Mucosa of rectum (tissue), 2 donors: ENCODE data around the gene CACNA1I.

Experiments
- H3K27ac ChIP-seq, 2 donors: one replicate each; pipeline ENCODE4 v1.7.0; 2013; ENCODE audit warnings: inconsistent platforms in 2 of 2, low read depth in 2 of 2, low read length in 2 of 2
- H3K27me3 ChIP-seq, 2 donors: one replicate each; pipeline ENCODE4 v1.7.0; 2013; ENCODE audit warnings: low read length in 2 of 2; ENCODE audit not compliant: control insufficient read depth in 2 of 2, insufficient read depth in 2 of 2
- H3K36me3 ChIP-seq, 2 donors: one replicate each; pipeline ENCODE4 v1.7.0; 2013; ENCODE audit warnings: low read length in 2 of 2; ENCODE audit not compliant: control insufficient read depth in 2 of 2, insufficient read depth in 2 of 2
- H3K4me1 ChIP-seq, 2 donors: one replicate each; pipeline ENCODE4 v1.7.0; 2013; ENCODE audit warnings: low read length in 2 of 2, mild to moderate bottlenecking in 1 of 2; ENCODE audit not compliant: control insufficient read depth in 2 of 2, insufficient read depth in 2 of 2
- H3K4me3 ChIP-seq, 2 donors: one replicate each; pipeline ENCODE4 v1.7.0; 2013; ENCODE audit warnings: low read length in 2 of 2
- H3K9ac ChIP-seq, 2 donors: one replicate each; pipeline ENCODE4 v1.7.0; 2013; ENCODE audit warnings: low read length in 2 of 2, low read depth in 1 of 2, mild to moderate bottlenecking in 1 of 2
- H3K9me3 ChIP-seq, 2 donors: one replicate each; pipeline ENCODE4 v1.7.0; 2013; ENCODE audit warnings: low read length in 2 of 2; ENCODE audit not compliant: control insufficient read depth in 2 of 2
- donor health status: healthy.
- donor health status: Normal muscosa, but diverticular disease.

CACNA1I gene

DNA sequence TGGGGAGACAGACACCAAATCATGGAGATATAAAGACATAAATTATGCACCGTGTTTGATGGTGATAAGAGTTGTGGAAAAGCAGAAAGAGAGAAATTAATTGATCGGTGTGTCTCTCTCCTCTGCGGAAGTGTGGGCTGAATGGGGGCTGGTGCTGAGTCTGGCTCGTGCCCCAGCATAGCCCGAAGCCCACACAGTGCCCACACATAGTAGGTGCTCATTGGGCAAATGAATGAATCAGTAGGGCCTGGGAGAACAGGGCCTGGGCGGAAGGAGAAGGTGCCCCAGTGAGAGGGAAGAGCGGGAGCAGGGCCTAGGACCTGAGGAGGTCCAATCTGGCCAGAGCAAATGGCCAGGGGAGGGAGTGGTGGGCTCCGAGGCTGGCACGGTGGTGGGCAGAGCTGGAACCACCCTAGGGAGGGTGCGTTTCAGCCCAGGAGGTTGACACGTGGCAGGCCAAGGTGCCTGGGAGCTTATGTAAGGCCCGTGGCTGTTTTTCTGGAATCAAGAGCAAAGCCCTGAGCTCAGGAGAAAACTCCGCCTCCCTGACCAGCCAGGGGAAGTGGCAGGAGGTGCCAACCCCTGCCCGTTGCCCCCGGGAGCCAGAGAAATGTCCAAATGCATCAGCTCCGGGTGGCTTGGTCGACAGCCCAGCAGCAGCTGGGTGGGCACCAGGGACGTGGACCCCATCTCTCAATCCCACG lies 2.1 kb upstream of the CACNA1I start:
- Histone ChIP-seq H3K27ac (no peak overlapping the region), H3K4me1 (no peaks in the 10 kb centered on the region), H3K27me3 (no peaks in the 10 kb centered on the region), H3K4me3 (no peak overlapping the region), H3K9ac (no peak overlapping the region), H3K36me3 (no peaks in the 10 kb centered on the region), H3K9me3 (no peaks in the 10 kb centered on the region)

DNA sequence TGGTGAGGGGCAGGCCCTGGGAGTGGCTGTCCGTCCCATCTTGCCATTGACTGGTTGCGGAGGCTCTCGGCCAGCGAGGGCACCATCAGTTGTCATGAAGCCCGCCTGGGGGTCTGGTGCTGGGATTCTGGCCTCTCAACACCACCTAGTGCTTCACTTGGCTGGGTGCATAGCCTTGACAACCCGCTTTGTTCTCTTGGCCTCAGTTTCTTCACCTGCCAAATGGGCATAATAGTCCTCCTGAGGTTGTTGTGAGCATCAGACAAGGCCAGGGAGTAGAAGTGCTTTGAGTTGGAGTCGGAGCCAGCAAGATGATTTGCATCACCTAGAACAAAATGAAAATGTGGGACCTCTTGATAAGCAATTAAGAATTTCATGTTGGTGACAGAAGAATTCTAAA lies 1.5 kb upstream of the CACNA1I start:
- Histone ChIP-seq H3K27ac (no peak overlapping the region), H3K27me3 (no peaks in the 10 kb centered on the region), H3K4me1 (no peaks in the 10 kb centered on the region), H3K9ac (no peak overlapping the region), H3K36me3 (no peaks in the 10 kb centered on the region), H3K4me3 (no peak overlapping the region), H3K9me3 (no peaks in the 10 kb centered on the region)

DNA sequence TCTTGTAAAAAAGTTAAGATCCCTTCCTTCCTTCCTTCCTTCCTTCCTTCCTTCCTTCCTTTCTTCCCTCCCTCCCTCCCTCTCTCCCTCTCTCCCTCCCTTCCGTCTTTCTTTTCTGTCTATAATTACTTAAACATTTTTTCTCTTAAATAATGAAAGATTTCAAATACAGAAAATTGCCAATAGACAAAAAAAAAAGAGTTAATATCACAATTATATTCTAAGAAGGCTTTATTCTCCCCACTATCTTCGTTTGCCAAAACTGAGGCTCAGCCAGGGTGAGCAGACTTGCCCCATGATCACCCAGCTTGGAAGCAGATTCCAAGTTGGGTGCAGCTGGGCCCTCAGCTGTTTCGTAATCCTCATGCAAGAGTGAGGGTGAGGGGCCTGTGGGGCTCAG lies 327 bp upstream of the CACNA1I start:
- Histone ChIP-seq H3K9me3 (no peaks in the 10 kb centered on the region), H3K9ac (no peak overlapping the region), H3K27ac (no peak overlapping the region), H3K4me1 (no peaks in the 10 kb centered on the region), H3K36me3 (no peaks in the 10 kb centered on the region), H3K27me3 (no peaks in the 10 kb centered on the region), H3K4me3 (no peak overlapping the region)

DNA sequence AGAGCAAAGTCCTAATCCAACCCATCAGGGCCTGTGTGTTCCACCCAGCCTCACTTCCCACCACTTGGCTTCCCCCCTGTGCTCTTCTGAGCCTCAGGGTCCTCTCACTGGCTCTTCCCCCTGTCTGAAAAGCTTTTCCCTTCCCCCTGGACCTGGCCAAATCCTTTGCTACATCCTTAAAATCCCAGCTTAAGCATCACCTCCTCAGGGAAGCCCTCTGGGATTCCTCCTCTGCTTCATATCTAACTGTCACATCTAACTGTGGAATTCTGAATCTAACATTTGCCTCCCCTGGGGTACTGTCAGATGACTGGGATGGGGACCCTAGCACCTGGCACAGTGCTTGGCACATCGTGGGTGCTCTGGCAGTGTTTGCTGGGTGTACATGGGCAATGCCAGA lies 985 bp downstream of the CACNA1I start:
- H3K27me3 ChIP-seq = no peaks in the 10 kb centered on the region
- no peaks in the 10 kb centered on the region for H3K36me3 ChIP-seq
- H3K27ac ChIP-seq = no peak overlapping the region
- no peak overlapping the region for H3K4me3 ChIP-seq
- no peaks in the 10 kb centered on the region for H3K9me3 ChIP-seq
- no peak overlapping the region for H3K9ac ChIP-seq
- H3K4me1 ChIP-seq = no peaks in the 10 kb centered on the region

DNA sequence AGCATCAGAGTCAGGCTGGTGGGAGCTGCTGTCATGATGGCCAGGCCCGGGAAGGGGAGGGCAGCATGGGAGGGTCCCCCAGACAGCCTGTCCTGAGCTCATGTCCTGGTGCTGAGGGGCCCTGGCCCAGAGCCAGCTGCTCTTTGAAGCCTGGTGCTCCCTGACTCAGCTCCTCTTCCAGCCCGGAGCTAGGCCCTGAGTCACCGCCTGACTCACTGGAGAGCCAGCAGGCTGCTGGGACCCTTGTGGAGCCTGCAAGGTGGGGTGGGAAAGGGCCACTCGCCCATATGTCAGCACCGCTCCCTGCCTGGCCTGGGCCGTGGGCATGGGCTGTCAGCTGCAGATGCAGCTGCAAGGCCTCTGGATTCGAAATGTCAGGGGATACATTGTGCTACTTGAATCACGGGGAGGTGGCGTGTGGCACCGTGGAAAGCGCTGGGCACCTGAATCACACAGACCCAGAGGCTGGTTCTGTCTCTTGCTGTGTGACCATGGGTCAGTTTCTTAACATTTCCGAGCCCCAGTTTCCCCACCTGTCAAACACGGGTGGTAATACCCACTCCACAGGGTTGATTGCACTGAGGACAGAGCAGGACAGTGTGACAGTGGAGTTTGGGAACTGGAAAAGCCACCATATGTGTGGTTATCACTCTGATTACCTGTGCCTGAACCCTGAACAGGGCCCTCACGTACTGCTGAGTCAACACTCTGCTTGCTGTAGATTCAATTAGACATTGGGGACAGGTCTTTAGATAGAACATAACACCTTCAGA lies 4.4 kb downstream of the CACNA1I start:
- H3K4me1 ChIP-seq = no peaks in the 10 kb centered on the region
- no peaks in the 10 kb centered on the region for H3K9me3 ChIP-seq
- H3K27me3 ChIP-seq = peaks cover 0 to 5% of the 10 kb centered on the region in 2 donors
- no peaks in the 10 kb centered on the region for H3K36me3 ChIP-seq
- H3K9ac ChIP-seq = no peak overlapping the region
- no peak overlapping the region for H3K27ac ChIP-seq
- H3K4me3 ChIP-seq = no peak overlapping the region

DNA sequence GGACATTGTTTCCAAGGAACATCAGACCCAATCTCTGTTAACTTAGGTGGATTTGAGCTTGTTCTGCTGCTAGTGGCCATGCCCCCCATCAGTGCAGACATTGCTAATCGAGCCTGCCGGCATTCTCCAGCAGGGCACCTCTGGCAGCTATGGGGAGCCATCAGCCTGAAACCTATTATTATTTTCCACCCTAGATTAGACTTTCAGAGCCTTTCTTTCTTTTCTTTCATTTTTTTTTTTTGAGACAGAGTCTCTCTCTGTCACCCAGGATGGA lies 4.9 kb downstream of the CACNA1I start:
- Histone ChIP-seq H3K4me3 (no peak overlapping the region), H3K9ac (no peak overlapping the region), H3K9me3 (no peaks in the 10 kb centered on the region), H3K27me3 (peaks cover 0 to 5% of the 10 kb centered on the region in 2 donors), H3K4me1 (no peaks in the 10 kb centered on the region), H3K36me3 (no peaks in the 10 kb centered on the region), H3K27ac (no peak overlapping the region)

DNA sequence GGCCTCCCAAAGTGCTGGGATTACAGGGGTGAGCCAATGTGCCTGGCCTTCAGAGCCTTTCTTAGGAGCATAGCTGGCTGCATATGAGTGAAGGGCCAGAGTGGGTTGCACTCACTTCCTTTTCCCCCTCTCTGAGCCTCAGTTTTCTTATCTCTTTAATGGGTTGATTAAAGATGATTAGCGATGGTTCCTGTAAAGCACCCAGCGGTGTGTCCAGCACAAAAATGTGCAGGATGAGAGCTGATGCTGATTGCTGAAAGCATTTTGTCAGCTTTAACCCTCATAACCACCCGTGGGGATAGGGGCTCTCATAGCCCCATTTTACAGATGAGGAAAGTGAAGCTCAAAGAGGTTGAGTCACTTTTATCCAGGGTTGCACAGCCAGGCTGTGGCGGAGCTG lies 5.5 kb downstream of the CACNA1I start:
- H3K27me3 ChIP-seq = peaks cover 0 to 5% of the 10 kb centered on the region in 2 donors
- no peak overlapping the region for H3K27ac ChIP-seq
- no peaks in the 10 kb centered on the region for H3K36me3 ChIP-seq
- H3K4me3 ChIP-seq = no peak overlapping the region
- no peak overlapping the region for H3K9ac ChIP-seq
- H3K4me1 ChIP-seq = no peaks in the 10 kb centered on the region
- no peaks in the 10 kb centered on the region for H3K9me3 ChIP-seq

DNA sequence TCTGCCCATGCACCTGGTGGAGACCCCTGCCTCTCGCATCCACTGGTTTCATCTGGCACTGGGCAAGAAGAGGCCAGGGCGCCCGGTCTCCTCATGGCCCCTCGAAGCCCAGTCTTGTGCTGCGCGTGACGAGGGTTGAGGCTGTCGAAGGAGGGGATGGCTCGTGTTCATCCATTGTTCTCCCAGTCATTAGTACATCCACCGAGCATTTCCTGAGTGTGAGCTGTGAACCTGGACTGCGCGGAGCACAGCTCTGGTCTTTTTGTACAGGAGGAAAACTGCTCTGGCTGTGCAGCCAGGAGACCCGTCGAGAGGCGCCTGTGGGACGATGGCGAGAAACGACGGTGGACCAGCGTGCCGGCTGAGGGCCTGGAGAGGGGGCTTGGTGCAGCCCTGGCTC lies 6.8 kb downstream of the CACNA1I start:
- no peak overlapping the region for H3K4me3 ChIP-seq
- no peaks in the 10 kb centered on the region for H3K36me3 ChIP-seq
- H3K27me3 ChIP-seq = peaks cover 0 to 5% of the 10 kb centered on the region in 2 donors
- H3K27ac ChIP-seq = no peak overlapping the region
- H3K9me3 ChIP-seq = no peaks in the 10 kb centered on the region
- H3K9ac ChIP-seq = no peak overlapping the region
- H3K4me1 ChIP-seq = no peaks in the 10 kb centered on the region

DNA sequence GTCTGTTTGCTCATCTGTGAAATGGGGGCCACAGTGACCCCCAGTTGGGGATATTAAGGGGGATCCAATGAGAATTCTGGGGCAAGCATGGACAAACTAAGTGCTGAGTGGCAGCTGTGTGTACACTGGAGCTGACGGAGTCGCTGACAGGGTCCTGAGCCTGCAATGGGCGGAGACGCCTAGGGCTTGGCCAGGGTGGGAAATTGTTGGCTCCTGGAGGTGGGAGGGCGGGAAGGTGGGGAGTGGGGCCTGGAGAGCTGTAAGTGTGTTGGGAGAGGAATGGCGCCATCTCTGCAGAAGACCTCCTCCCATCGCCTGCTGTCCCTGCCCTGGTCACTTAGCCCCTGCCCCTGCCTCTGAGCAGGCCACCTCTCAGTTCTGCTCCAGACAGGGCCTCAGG lies 7.3 kb downstream of the CACNA1I start:
- H3K27me3 ChIP-seq = peaks cover 0 to 5% of the 10 kb centered on the region in 2 donors
- no peaks in the 10 kb centered on the region for H3K9me3 ChIP-seq
- H3K9ac ChIP-seq = no peak overlapping the region
- no peak overlapping the region for H3K4me3 ChIP-seq
- no peak overlapping the region for H3K27ac ChIP-seq
- no peaks in the 10 kb centered on the region for H3K36me3 ChIP-seq
- no peaks in the 10 kb centered on the region for H3K4me1 ChIP-seq

DNA sequence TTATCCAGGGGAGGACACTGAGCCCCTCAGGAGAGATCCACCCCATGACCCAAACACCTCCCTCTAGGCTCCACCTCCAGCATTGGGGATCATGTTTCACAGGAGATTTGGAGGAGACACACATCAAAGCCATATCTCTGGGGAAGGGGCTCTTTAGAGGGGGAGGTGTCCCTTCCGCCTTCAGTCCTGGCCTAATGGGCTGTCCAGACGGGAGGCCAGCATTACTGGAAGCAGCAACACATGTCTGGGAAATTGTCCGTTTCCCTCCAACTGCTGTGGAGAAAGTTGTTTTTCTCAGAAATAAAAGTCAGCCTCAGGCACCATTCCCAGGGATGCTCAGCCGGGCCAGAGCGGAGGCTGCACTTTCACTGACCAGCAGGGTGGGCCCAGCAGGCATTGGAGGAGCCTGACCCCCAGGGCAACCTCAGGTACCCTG lies 9.5 kb downstream of the CACNA1I start:
- no peak overlapping the region for H3K4me3 ChIP-seq
- H3K9ac ChIP-seq = no peak overlapping the region
- H3K9me3 ChIP-seq = no peaks in the 10 kb centered on the region
- no peaks in the 10 kb centered on the region for H3K36me3 ChIP-seq
- no peaks in the 10 kb centered on the region for H3K4me1 ChIP-seq
- peaks cover 0 to 7% of the 10 kb centered on the region in 2 donors for H3K27me3 ChIP-seq
- H3K27ac ChIP-seq = no peak overlapping the region
